Loucy (cell line): ENCODE data around the gene RSAD1.

Experiments used
- H2AFZ ChIP-seq: fragments of 200-600 bp; sonication (generic); 2 replicates; pipeline ENCODE4 v1.6.0; 2016; ENCODE audit warnings: antibody characterized with exemption, mild to moderate bottlenecking, low read length, moderate library complexity
- H3F3A ChIP-seq: fragments of 200-600 bp; 2 replicates; pipeline ENCODE4 v1.6.0; 2016; ENCODE audit warnings: antibody characterized with exemption, low read depth, mild to moderate bottlenecking
- H3K27me3 ChIP-seq: fragments of 200-600 bp; sonication (generic); 2 replicates; pipeline ENCODE4 v1.6.1; 2014; ENCODE audit warnings: low read length, mild to moderate bottlenecking; ENCODE audit not compliant: insufficient read depth, poor library complexity, severe bottlenecking
- H3K36me3 ChIP-seq: fragments of 200-600 bp; sonication (generic); 2 replicates; pipeline ENCODE4 v1.6.1; 2016; ENCODE audit warnings: low read length; ENCODE audit not compliant: insufficient read depth
- H3K4me1 ChIP-seq: fragments of 200-600 bp; sonication (generic); 2 replicates; pipeline ENCODE4 v1.5.1; 2014; ENCODE audit warnings: low read length, mild to moderate bottlenecking; ENCODE audit not compliant: insufficient read depth, poor library complexity, severe bottlenecking
- H3K4me2 ChIP-seq: fragments of 200-600 bp; sonication (generic); 2 replicates; pipeline ENCODE4 v1.6.0; 2014; ENCODE audit warnings: antibody characterized with exemption, low read length, low read depth, mild to moderate bottlenecking; ENCODE audit not compliant: poor library complexity, severe bottlenecking
- H3K4me3 ChIP-seq: fragments of 200-600 bp; sonication (generic); 2 replicates; pipeline ENCODE4 v1.5.1; 2014; ENCODE audit warnings: low read length, mild to moderate bottlenecking, mixed read lengths; ENCODE audit not compliant: poor library complexity, severe bottlenecking
- H3K79me2 ChIP-seq: fragments of 200-600 bp; sonication (generic); 2 replicates; pipeline ENCODE4 v1.6.1; 2014; ENCODE audit warnings: low read length; ENCODE audit not compliant: insufficient read depth
- H3K9ac ChIP-seq: fragments of 200-600 bp; sonication (generic); 2 replicates; pipeline ENCODE4 v1.6.0; 2014; ENCODE audit warnings: mild to moderate bottlenecking, low read depth, low read length, moderate library complexity; ENCODE audit not compliant: poor library complexity, severe bottlenecking
- H3K9me2 ChIP-seq: fragments of 200-600 bp; sonication (generic); replicated peaks from 2 replicates; pipeline ENCODE4 v1.6.1; 2016; ENCODE audit warnings: low read depth, low read length, mixed read lengths
- H3K9me3 ChIP-seq: fragments of 200-600 bp; sonication (generic); 2 replicates; pipeline ENCODE4 v1.6.1; 2014; ENCODE audit warnings: mild to moderate bottlenecking, antibody characterized with exemption, low read length, low read depth; ENCODE audit not compliant: insufficient read depth
- H4K20me1 ChIP-seq: fragments of 200-600 bp; sonication (generic); 2 replicates; pipeline ENCODE4 v1.6.0; 2014; ENCODE audit warnings: antibody characterized with exemption, low read length, mild to moderate bottlenecking; ENCODE audit not compliant: insufficient read depth, poor library complexity, severe bottlenecking
- EZH2phosphoT487 ChIP-seq: fragments of 200-600 bp; IDR thresholded peaks from 2 replicates; pipeline ENCODE4 v1.6.1; 2018; ENCODE audit warnings: antibody characterized with exemption, mild to moderate bottlenecking, moderate library complexity, borderline replicate concordance
- TF ChIP-seq, protein P1 (sequence below): fragments of 200-600 bp; sonication (generic); conservative IDR thresholded peaks from 2 replicates; pipeline ENCODE4 v1.5.1; 2014; ENCODE audit warnings: mild to moderate bottlenecking, antibody characterized with exemption, low read length

The RSAD1 gene

DNA sequence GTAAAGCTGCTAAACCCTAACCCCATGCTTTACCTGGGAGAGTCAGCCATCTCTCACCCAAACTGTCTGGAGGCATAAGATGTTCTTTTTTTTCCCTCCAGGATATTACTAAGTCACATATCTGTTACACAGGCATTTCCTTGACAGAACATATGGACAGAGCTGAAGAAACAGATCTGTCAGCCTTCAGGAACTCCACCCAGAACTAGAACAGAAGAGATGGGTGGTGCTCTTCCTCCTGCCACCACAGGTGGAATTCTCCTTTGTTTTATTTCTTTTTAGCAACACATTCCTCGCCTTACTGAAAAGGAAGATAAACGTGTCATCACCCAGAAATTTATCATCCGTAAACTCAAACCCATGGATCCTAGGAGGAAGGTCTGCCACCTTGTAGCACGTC, 38.4 kb downstream of the RSAD1 start:
- H3K4me3 ChIP-seq: no peak overlapping the region
- H3K79me2 ChIP-seq: no peaks in the 10 kb centered on the region
- no peak overlapping the region for H2AFZ ChIP-seq
- H3K27me3 ChIP-seq: no peaks in the 10 kb centered on the region
- H3K36me3 ChIP-seq: no peaks in the 10 kb centered on the region
- H3K4me1 ChIP-seq: no peaks in the 10 kb centered on the region
- H3K4me2 ChIP-seq: no peak overlapping the region
- H3K9me2 ChIP-seq: no peaks in the 10 kb centered on the region
- no peak overlapping the region for H3K9ac ChIP-seq
- no peaks in the 10 kb centered on the region for H4K20me1 ChIP-seq
- no peaks in the 10 kb centered on the region for H3K9me3 ChIP-seq
- H3F3A ChIP-seq: no peaks in the 10 kb centered on the region
- TF ChIP-seq EZH2phosphoT487: no peak
- TF ChIP-seq, protein P1, sequence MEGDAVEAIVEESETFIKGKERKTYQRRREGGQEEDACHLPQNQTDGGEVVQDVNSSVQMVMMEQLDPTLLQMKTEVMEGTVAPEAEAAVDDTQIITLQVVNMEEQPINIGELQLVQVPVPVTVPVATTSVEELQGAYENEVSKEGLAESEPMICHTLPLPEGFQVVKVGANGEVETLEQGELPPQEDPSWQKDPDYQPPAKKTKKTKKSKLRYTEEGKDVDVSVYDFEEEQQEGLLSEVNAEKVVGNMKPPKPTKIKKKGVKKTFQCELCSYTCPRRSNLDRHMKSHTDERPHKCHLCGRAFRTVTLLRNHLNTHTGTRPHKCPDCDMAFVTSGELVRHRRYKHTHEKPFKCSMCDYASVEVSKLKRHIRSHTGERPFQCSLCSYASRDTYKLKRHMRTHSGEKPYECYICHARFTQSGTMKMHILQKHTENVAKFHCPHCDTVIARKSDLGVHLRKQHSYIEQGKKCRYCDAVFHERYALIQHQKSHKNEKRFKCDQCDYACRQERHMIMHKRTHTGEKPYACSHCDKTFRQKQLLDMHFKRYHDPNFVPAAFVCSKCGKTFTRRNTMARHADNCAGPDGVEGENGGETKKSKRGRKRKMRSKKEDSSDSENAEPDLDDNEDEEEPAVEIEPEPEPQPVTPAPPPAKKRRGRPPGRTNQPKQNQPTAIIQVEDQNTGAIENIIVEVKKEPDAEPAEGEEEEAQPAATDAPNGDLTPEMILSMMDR: no peak

DNA sequence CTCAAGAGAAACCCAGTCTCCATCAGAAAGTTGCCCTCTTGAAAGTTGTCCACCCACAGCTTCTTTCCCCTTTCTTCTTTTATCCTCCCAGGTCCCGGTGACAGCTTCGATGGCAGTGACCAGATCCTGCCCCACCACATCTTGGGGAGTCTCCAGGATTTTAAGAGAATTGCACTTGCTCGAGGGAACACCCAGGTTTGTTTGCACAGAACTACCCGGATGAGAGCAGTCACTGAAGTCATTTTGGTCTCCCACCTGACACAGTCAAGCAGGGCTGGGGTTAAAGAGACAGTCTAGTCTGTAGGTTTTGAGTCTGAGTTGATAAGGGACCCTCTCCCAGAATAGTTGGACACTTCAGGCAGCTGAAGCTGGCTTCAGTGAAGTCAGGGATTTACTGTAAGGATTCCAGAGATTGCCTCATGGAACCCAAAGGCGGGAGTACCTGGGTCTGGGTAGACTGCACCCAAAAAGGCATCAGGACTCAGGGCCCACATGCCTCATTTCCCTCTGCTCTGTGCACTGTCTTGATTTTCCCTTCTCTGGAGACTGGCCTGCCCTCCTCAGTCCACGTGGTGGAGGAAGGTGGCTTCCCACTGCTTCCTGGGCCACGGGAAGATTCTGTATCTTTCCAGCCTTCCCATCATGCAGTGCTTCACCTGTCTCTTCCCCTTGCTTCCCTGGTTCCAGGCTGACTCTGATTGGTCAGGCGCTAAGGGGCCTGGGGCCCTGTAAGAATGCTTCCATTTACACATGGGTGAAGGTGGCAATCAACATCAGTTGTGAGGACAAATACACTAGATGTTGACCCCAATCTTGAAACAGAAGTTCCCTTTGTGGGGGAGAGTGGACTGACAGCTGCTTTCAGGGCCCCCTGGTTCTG, 39.1 kb downstream of the RSAD1 start:
- H3K27me3 ChIP-seq: no peaks in the 10 kb centered on the region
- H3K4me2 ChIP-seq: no peak overlapping the region
- no peaks in the 10 kb centered on the region for H3K36me3 ChIP-seq
- no peaks in the 10 kb centered on the region for H4K20me1 ChIP-seq
- no peak overlapping the region for H3K4me3 ChIP-seq
- H3K4me1 ChIP-seq: no peaks in the 10 kb centered on the region
- no peaks in the 10 kb centered on the region for H3K79me2 ChIP-seq
- no peak overlapping the region for H3K9ac ChIP-seq
- H3K9me2 ChIP-seq: no peaks in the 10 kb centered on the region
- H3K9me3 ChIP-seq: no peaks in the 10 kb centered on the region
- H2AFZ ChIP-seq: no peak overlapping the region
- no peaks in the 10 kb centered on the region for H3F3A ChIP-seq
- TF ChIP-seq, protein P1: no peak
- no peak for TF ChIP-seq EZH2phosphoT487

DNA sequence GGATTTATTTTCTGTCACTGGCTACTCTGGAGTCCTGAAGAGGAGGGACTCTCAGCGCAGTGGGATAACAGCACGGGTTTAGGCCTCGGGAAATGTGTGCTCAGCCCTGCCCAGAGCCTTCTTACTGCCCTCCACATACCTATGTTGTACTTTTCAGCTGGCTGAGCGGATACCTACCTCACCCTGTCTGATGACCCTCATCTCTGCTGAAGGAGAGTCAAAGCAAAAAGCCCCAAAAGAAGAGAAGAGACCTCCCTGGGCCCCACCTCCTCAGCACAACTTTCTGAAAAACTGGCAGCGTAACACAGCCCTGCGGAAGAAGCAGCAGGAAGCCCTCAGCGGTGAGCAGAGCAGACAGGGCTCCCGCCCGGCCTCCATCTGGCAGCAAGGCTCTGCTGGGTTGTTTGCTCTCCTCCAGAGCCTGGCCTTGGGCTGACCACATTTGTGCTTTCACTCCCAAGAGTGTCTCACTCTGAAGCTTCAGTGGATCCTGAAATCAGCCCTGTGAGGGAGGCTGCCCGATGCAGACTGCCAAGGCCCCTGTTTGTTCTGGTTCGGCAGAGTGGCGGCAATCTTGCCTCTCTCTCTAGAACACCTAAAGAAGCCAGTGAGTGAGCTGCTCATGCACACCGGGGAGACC, 39.8 kb downstream of the RSAD1 start:
- H3K36me3 ChIP-seq: no peaks in the 10 kb centered on the region
- TF ChIP-seq EZH2phosphoT487: no peak
- H3K79me2 ChIP-seq: no peaks in the 10 kb centered on the region
- H3K9me2 ChIP-seq: no peaks in the 10 kb centered on the region
- H3K4me2 ChIP-seq: no peak overlapping the region
- no peaks in the 10 kb centered on the region for H3K4me1 ChIP-seq
- no peak overlapping the region for H3K9ac ChIP-seq
- H2AFZ ChIP-seq: no peak overlapping the region
- H3K27me3 ChIP-seq: no peaks in the 10 kb centered on the region
- H3F3A ChIP-seq: no peaks in the 10 kb centered on the region
- no peak overlapping the region for H3K4me3 ChIP-seq
- no peaks in the 10 kb centered on the region for H4K20me1 ChIP-seq
- no peaks in the 10 kb centered on the region for H3K9me3 ChIP-seq
